NCI-H146 (cell line): Measurements from ENCODE around the gene TMEM185B.

Source experiments
- DNase-seq: peaks from one replicate; lab custom pipeline; 2025; lab: John Stamatoyannopoulos, UW

Gene TMEM185B

GRCh38 chr2:120231974-120232635, 8.9 kb upstream of the TMEM185B start:
- no peak for DNase-seq

GRCh38 chr2:120231564-120231973, 8.4 kb upstream of the TMEM185B start:
- DNase-seq: no peak

GRCh38 chr2:120230515-120231471, 7.6 kb upstream of the TMEM185B start:
- no peak for DNase-seq

- DNase-seq: peak; percentile 21
Observed at GRCh38 chr2:120229341-120229740, 6.1 kb upstream of the TMEM185B start.

GRCh38 chr2:120228503-120228902, 5.3 kb upstream of the TMEM185B start:
- DNase-seq: no peak

GRCh38 chr2:120227111-120227991, 4.2 kb upstream of the TMEM185B start:
- no peak for DNase-seq

- no peak for DNase-seq
Observed at GRCh38 chr2:120226316-120226715, 3.1 kb upstream of the TMEM185B start.

- no peak for DNase-seq
Observed at GRCh38 chr2:120225549-120226065, 2.4 kb upstream of the TMEM185B start.

GRCh38 chr2:120224735-120225548, 1.7 kb upstream of the TMEM185B start:
- peak; percentile 82 for DNase-seq

- no peak for DNase-seq
Observed at GRCh38 chr2:120224256-120224655, 1.1 kb upstream of the TMEM185B start.

- no peak for DNase-seq
Observed at GRCh38 chr2:120222186-120223033, 790 bp downstream of the TMEM185B start.

- DNase-seq: no peak
Observed at GRCh38 chr2:120221616-120222015, 1.6 kb downstream of the TMEM185B start.

GRCh38 chr2:120220756-120221155, 2.4 kb downstream of the TMEM185B start:
- no peak for DNase-seq

GRCh38 chr2:120219766-120220165, 3.4 kb downstream of the TMEM185B start:
- no peak for DNase-seq

- DNase-seq: no peak
Observed at GRCh38 chr2:120219291-120219690, 3.9 kb downstream of the TMEM185B start.

- DNase-seq: no peak
Observed at GRCh38 chr2:120218181-120218580, 5.0 kb downstream of the TMEM185B start.

- DNase-seq: no peak
Observed at GRCh38 chr2:120210270-120210693, 12.9 kb downstream of the TMEM185B start.

GRCh38 chr2:120209427-120210269, 13.6 kb downstream of the TMEM185B start:
- no peak for DNase-seq
